T-helper 9 cell (primary cell): ENCODE measurements around the gene SMTN.
"Not testable (repeated sequence)": the region's sequence is repeated elsewhere in the genome, so short reads cannot be mapped to it uniquely, and the experiment has no call there.

Experiments
- DNase-seq: peaks from one replicate; pipeline ENCODE4 v3.0.0-alpha.2; 2020

Gene SMTN

GRCh38 chr22:31091106-31091975 is 10.2 kb downstream of the SMTN start:
- no peak for DNase-seq

DNA sequence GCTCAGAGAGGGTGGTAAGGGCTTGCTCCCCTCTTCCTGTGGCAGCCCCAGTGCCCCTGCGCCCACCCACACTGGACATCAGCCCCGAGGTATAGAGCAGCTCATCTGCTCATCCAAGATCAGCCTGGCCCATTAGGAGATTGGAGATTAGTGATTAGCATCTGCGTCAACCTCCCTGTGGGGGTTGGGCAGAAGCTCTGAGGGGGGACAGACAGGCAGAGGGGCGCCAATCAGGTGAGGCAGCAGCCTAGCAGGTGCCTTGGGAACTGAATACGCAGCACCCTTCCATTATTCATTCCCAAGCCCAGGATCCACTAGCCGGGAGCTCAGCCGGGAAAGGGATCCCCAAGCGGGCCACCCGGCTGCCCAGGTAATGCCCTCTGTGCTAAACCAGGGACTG is 11.0 kb downstream of the SMTN start:
- DNase-seq = no peak

GRCh38 chr22:31093086-31093850 is 12.2 kb downstream of the SMTN start:
- no peak for DNase-seq

DNA sequence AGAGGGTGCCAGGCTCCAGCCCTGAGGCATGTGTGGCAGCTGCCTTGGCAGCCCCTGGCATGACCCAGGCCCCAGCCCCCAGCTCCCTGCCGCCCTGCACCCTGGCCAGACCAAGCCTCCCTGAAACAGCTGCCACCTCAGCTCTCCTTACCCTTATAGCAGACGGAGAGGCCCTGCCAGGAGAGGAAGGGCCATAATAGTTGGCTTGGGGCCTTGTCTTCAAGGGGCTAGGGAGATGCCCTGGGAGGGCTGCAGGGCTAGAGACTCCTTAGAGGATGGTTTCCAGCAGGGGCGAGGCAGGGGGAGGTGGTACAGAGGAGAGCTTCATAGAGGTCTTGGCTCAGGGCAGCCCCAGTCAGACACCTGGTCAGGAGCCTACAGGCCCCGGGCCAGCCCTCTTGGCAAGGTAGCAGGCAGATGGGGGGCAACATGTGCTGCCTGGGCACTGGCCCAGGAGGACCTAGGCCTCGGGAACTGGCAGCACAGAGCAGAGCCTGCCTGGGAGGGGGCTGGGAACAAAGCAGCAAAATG is 13.0 kb downstream of the SMTN start:
- no peak for DNase-seq

DNA sequence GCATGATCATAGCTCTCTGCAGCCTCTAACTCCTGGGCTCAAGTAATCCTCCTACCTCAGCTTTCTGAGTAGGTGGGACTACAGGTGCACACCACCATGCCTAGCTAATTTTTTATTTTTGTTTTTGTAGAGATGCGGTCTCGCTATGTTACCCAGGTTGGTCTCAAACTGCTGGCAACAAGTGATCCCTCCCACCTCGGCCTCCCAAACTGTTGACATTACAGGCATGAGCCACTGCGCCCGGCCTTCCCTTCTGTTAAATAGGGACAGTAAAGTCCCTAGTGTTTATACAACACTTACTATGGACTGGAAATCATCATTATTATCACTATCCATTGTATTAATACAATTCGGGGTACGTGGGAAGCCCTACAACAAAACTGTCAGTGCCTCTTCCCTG is 13.6 kb downstream of the SMTN start:
- DNase-seq = no peak

DNA sequence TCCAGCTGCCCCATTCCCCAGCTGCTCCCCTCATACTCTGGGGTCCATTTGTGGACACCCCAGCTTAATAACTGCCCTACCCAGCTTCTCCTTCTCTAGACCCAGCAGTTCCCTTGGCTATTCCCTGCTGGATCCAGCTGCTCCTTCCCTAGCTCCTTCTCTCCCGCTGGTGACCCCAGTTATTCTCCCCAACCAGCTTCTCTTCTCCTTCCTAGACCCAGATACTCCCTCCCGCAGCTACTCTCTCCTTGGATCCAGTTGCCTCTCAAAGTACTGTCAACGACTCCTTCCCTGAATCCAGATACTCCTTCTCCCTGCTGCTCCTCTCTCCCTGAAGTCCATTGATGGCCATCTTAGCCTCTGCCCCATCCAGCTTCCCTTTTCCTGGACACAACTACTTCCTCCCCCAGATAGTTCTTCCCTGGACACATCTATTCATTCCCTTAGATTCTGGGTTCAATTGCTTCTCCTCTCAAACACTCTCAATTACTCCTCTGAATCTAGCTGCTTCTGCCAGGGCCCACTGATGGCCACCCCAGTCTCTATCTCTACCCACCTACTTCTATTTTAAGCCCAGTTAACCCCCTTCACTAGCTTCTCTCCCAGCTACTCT is 14.6 kb downstream of the SMTN start:
- DNase-seq = no peak

DNA sequence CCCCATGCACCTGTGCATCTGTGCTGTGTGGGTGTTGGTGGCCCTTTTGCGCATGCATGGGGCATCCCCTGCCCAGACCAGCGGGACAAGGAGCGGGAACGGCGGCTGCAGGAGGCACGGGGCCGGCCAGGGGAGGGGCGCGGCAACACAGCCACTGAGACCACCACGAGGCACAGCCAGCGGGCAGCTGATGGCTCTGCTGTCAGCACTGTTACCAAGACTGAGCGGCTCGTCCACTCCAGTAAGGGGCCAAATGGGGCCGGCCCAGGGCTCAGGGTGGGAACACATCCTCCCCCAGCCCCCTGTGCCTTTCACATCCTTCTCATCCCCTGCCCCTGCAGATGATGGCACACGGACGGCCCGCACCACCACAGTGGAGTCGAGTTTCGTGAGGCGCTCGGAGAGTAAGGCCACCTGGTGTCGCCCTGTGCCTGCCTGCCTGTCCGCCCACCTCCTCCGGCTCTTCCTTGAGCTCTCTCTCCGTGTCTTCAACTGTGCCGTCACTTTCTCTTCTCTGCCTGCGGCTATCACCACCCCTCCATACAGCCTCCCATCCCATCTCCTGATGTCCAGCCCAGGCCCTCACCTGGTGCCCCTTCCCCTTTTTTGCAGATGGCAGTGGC is 15.7 kb downstream of the SMTN start:
- no peak for DNase-seq

- not testable (repeated sequence) for DNase-seq
Measured at GRCh38 chr22:31097539-31097938, 16.4 kb downstream of the SMTN start.

DNA sequence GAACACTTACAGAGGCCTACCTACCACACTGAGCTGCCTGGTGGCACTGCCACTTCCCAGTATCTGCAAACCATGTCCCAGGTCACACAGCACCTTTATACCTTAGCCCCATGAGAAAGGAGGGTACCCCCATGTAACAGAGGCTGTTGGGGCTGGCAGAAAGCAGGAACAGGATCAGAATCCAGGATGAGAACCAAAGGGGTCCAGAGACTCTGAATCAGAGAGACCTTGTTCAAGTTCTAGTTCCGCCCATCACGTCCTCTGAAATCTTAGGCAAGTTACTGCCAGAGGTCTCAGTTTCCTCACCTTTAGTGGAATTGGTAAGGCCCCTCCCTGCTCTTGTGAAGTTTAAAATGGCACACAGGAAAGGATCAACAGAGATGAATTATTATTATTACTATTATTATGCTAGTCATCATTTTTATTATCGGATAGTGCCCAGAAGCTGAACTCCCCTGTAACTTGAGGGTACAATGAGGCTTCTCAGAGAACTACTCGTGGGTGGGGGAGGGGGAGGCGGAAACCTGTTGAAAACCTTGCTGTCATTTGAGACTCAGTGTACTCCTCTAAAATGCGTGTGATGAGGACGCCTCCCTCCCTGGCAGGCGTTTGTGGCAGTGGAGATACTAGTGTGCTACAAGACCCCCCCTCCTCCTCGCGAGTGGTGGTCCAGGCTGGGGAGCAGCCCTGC is 17.0 kb downstream of the SMTN start:
- no peak for DNase-seq

DNA sequence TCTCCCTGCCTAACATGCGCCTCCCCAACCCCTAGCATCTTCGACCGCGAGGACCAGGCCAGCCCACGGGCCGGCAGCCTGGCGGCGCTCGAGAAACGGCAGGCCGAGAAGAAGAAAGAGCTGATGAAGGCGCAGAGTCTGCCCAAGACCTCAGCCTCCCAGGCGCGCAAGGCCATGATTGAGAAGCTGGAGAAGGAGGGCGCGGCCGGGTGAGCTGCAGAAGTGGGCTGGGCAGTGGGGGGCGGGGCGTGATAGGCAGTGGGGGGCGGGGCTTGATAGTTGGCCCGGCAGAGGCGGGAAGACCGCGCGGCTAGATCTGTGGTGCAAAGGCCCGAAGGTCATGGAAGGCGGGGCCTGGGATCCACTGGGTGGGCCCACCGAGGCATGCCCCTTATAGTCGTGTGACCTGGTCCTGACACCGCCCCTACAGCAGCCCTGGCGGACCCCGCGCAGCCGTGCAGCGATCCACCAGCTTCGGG is 17.6 kb downstream of the SMTN start:
- no peak for DNase-seq

DNA sequence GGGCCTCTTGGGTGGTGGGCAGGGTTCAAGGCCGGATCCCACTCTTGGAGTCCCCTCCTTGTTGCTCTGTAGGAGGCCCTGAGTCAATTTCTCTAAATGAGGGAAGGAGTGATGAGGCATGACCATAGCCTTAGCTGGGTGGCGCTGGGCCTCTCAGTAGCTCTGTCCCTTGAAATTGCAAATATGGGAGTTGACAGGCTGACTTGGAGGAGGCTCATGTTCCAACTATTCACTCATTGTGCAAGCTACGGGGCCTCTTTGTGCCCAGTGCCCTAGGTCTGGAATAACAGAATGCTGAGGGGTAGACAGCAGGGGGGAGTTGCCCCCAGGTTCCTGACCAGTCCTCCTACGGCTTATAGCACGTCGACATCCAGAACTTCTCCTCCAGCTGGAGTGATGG is 18.3 kb downstream of the SMTN start:
- no peak for DNase-seq

DNA sequence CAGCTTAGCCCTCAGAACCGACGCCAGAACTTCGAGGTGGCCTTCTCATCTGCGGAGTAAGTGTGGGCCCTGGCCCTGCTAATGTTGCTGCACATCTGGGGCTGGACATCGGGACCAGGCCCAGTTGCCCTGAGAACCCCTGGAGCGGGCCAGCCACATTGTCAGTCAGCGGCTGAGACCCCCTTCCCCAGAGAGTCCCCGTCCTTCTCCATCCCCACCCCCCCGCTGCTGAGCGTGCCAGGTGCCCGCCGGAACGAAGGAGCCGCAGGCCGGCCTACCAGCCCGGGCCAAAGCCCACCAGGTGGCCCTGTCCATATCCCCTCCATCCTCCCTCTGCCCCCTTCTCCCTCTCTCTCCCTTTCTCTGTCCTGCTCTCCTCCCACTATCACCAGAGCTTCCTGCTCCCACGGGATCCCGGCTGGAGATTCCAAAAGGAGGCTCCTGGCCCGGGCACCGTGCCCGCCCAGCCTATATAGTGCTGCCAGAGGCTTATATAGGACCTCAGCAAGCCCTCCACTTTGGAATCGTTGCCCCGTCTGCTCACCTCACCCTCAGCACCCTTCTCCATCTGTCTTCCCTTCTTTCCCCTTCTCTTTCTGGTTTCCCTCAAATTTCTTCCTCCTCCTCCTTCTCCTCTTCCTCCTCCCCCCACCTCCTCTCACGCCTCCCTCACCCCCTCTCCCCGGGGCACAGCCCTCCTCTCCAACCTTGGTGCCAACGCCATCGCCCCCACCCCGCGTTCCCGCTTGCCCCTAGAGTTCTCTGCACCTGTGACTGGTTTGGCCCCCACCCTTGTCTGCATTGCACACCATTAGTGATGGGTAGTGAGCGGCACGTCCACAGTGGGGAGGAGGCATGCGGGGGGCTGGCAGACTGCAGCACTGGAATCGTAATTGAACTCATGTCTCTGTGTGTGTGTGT is 19.0 kb downstream of the SMTN start:
- DNase-seq = no peak

DNA sequence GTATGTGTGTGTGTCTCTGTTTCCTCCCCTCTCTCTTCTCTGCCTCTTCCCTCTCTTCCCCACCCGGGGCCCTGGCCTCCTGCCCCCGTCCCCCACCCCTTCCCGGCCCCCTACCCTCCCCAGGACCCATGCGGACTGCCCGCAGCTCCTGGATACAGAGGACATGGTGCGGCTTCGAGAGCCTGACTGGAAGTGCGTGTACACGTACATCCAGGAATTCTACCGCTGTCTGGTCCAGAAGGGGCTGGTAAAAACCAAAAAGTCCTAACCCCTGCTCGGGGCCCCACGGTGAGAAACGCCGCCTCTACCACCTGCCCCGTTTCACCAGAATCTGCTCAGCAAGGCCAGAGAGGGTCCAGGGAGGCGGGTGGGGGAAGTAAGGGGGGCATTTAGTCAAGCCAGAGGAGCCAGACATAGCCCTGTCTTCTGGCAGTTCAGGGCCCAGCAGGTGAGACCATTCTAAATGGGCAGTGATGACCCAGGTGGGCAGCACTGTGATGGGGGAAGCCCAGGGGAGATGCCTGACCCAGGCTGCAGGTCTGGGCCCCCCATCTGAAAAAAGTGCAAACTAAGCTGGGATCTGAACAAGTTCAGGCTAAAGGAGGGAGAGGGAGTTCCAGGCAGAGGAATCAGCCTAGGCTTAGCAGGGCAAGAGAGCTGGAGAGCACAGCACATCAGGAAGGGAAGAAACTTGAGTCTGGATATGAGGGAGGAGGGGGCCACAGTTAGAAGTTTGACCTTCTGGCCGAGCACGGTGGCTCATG is 19.8 kb downstream of the SMTN start:
- no peak for DNase-seq

GRCh38 chr22:31102441-31103081 is 21.4 kb downstream of the SMTN start:
- DNase-seq = no peak

- DNase-seq = no peak
Measured at GRCh38 chr22:31103111-31103510, 22.0 kb downstream of the SMTN start.

- DNase-seq = no peak
Measured at GRCh38 chr22:31103899-31104694, 23.0 kb downstream of the SMTN start.

DNA sequence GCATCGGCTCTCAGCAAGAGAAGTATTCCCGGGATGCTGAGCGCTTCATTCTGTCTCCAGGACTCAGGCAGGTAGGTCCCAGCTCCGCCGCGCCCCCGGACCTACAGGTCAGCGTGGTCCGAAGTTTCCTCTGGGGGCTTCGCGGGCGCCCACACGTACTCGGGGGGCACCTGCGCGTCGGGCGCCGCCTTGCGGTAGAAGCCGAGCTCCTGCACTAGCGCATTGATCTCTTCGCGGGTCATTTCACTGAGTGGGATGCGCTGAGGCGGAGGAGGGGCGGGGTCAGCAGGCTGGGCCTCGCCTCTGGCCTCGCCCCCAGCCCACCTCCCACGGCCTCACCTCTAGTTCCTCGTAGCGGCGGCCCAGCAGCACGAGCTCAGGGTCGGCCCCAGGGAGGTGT is 23.8 kb downstream of the SMTN start:
- no peak for DNase-seq

- no peak for DNase-seq
Measured at GRCh38 chr22:31105282-31105929, 24.3 kb downstream of the SMTN start.
